HG02678 (cell line): Measurements from ENCODE around the gene RBM19.

Source experiments
- ATAC-seq: cut with Tn5 transposase; IDR thresholded peaks from one replicate; pipeline ENCODE4 v1.9.1; 2021; ENCODE audit warnings: mild to moderate bottlenecking, moderate library complexity; ENCODE audit not compliant: unreplicated experiment

Gene RBM19

DNA sequence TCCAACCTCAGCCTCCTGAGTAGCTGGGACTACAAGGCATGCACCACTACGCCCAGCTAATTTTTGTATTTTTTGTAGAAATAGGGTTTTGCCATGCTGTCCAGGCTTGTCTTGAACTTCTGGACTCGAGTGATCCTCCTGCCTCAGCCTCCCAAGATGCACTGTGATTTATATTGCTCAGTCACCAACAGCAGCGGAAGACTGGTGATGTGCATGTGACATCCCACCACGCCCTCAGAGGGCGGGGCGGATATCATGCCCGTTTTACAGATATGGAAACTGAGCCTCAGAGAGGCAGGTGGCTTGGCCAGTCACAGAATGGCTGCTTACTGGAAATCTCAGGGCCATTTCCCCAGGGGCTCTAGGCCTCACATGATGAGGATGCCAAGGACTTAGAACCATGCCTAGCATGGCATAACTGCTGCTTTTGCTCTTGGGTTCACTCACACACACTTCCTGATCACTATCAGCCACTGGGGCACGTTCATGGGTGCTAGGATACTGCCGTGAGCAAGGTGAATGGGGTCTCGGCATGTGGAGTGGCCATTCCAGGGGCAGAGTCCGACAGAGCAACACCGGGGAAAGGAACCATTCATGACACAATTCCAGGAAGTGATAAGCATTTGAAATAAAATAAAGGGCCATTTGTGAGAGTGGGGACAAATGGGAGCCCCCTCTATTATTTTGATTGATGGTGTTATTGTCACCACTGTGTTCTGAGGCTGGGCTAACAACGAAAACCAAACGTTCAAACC, 31.9 kb downstream of the RBM19 start:
- ATAC-seq, result no peak

DNA sequence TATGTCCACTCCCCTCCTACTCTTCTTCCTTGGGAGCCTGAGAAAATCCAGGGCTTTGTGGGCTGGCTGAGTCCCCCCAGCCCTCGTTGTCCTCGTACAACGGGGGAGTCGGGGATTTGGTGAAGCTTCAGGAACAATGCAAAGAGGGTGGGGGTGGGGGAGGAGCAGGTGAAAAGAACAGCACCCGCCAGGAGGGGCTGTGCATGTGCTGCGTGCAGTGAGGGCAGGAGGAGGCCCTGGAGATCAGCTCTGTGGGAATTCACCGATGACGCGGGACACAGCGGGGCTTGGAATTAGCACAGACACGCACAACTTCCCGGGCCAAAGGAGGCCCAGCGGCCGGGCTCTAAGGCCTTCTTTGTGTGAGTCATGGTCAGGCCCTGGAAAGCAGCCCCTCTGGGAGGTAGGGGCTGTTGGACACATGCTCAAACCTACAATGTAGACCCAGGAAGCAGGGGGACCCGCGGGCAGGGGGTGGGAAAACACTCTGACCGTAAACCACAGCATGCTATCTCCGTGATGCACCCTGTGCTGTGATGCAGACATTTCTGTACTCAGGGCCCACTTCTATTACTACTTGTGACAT, 32.8 kb downstream of the RBM19 start:
- no peak for ATAC-seq

DNA sequence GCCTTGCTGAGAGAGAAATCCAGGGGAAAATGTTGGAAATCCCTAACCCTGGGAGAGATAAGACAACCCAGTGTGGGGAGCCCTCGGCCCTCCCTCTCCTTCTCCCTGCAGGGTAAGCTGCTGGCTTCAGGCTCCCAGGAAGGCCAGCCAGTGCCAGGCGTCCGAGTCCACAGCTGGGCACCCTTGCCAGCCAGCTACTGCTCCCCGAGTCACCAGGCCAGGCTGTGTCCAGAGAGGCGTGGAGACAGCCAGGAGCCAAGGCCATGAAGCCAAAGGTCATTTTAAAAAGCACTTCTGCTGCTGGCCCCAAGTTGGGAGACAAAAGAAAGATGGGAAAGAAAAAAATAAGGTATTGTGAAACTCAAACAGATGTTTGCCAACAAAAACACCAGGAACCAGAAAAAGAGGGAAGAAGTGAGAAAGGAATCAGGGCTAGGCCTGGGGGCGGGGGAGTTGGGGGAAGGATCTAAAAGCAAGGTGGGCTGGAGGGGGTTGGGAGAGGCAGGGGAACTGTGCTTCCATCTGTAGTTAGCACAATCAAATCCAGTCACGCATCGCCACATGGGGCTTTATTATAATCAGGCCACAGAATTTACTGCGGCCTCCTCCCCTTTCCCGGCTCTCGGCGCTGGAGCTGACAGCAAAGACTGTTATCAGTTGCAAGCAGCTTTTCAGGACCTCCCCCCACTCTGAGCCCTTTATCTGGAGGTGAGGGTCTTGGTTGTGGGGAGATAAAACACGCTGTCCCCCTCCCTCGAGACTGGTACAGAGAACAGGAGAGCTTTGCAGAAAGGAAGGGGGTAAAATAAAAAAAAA, 33.5 kb downstream of the RBM19 start:
- ATAC-seq, result no peak

DNA sequence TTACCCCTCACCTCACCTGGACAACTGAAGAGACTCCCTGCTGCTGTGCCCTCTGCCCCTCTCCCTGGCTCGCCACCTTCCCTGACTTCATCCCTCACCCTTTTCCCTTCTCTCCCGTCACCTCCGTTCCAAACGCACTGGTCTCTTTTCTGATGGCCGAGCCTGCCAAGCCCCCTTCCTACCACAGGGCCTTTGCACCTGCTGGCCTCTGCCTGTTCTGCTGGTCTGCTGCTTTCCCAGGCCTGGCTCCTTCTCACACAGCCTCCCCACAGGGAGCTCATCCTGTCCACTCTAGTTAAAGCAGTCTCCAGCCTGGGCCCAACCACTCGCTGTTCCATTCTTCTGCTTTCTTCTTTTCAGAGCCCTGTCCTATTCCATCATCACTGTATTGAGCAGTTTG, 34.6 kb downstream of the RBM19 start:
- no peak for ATAC-seq

DNA sequence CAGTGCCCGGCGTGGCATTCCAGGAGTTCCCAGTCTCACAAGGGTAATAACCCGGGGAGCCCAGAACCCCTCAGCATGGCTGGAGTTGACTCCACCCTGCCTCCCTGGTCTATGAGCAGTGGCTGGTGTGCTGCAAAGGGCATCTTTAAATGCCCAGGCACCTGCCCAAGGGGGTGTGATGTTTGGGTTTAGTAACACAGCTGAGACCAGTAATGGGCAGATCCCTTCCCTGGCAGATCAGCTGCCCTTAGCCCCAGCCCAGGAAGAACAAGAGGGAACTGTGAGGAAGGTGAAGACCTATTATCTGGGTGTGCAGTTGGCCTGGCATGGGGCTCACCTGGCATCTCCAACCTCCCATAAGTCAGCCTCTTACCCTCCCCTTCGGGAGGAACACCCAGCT, 35.9 kb downstream of the RBM19 start:
- no peak for ATAC-seq

DNA sequence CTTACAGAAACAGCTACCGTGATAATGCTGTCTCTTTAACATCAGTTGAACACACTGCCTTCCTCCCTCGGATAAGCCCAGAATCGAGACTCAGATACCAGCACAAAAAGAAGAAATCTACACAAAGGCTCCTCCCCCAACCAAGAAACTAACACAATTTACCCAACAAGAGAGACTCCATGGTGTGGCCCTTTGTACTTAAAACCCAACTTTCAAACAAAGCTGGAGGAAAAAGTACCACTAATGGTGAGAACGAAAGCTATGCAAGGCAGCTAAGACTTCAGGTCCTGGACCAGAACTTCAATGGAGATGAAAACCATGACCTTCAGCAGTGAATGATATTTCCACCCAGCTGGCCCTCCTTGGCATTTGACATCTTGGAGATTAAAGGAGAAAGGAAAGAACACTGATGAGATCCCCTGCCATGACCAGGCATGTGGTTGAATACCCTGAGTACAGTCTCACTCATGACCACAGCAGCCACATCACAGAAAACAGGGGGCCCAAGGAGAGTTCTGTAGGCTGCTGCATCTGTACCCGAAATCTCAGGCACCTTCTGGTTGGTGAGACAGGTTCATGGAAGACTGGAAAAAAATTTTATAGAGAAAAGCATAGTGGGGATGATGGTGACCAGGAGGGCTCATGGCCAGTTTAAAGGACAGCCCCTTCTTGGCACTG, 36.7 kb downstream of the RBM19 start:
- no peak for ATAC-seq

DNA sequence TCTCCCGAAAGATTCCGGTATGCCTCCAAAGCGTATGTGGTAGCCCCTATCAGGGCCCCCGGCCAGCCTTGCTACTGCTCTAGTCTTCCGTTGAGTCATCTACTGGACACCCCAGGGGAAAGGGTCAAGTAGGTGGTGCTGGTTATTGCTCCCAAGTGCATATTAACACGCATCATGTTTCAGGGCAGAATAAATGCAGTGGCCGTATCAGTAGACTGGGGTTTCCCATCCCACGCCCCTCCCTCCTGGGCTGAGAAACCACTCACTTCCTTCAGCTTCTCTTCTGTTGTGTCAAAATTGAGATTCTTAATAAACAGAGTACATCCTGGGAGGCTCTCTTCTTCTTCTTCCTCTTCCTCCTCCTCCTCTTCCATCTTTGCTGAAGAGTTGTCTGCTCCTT, 39.3 kb downstream of the RBM19 start:
- ATAC-seq, result no peak

DNA sequence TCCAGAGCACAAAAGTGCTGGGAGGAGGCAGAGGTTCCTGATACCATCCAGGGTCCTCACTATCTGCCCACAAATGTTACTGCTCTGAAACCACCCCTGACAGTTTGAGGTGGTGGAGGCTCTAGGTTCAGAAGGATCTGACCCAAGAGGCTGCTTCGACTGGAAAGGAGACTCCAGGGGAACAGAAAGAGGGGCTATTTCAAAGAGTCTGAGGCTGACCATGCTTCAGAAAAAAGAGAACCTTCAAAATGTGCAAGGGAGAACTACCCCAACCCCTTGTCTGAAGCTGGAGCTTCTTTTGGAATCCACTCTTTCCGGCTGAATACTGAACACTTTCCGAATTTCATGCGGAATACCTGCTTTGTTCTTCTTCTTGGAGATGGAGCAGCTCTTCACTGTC, 41.8 kb downstream of the RBM19 start:
- no peak for ATAC-seq

DNA sequence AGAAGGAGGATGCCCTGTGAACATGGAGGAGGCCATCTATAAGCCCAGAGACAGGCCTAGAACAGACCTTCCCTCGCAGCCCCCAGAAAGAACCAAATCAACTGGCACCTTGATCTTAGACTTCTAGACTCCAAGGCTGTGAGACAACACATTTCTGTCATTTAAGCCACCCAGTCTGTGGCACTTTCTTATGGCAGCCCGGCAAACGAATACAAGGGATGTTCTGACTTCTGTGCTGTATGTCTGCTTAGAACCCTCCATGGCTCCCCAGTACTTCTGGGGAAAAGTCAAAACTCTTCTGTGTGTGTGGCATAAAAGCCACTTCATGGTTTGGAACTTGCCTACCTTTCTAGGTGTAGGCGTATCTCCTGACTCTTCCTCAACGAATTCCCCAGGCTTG, 42.9 kb downstream of the RBM19 start:
- ATAC-seq, result no peak

DNA sequence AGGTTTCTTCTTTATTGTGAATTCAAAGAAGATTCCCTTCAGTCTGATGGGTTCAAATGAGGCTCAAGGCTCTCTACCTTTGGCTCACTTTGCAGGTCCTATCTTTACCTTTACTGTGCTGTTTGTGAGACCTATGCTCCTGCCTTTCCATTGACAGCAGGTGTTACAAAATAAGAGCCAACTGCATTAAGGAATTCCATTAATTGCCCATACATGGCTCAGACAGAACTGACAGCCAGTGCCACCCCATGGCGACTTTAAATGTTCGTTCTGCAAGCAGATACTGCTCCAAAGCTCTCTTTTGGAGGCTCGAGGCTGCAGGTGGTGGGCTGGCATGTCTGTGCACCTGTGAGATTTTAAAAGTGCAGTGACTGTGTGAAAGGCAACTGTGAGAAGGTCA, 44.7 kb downstream of the RBM19 start:
- ATAC-seq, result no peak

DNA sequence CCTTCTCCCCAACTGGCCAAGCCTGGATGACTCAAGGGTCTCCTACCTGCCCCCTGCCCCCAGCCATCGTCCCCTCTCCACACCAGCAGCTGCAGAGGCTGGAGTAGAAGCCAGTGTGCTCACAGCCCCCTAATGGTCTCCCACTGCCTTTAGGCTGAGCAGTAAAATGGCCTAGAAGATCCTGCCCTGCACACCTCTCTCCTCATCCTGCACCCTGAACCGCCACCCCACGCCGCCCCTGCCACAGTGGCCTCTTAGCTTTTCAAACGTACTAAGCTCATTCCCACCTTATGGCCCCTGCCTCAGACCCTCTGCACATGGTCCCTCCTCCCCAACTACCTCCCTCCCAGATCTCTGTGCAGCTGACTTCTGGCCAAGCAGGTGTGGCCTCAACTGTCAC, 46.3 kb downstream of the RBM19 start:
- ATAC-seq, result no peak

DNA sequence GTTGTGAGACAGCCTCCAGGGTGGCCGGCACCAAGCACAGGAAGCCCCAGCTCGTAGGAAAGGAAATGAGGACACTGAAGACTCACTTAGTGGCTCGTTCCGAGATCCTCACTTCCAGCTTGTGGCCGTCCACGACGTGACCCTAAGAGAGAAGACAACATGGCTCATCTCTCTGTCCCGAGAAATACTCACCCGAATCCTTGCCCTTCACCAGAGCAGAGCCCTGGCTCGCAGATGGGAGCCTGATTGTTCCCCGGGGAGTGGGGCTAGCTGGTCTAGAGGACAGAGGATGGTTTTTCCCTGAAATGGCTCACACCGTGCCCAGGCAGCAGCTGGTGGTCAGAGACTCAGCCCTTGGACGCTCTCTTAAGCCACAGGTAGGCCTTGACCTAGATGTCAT, 47.8 kb downstream of the RBM19 start:
- ATAC-seq, result no peak

DNA sequence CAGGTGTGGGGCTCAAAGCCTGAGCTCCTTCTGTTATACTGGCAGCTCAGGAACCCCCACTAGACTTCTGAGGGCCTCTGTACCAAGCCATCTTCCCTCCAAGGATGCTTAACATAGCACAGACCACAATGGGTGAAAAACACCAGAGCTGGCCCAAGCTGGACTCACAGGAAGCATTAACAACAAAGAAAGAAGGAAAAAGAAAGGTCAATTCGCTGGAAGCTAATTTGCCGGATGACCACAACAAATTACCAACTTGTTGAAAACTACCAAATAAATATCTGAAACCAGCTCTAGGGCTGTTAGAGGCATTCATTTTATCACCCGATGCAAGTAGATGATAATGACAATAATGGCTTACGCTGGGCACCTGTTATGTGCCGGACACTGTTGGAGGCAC, 48.7 kb downstream of the RBM19 start:
- no peak for ATAC-seq

DNA sequence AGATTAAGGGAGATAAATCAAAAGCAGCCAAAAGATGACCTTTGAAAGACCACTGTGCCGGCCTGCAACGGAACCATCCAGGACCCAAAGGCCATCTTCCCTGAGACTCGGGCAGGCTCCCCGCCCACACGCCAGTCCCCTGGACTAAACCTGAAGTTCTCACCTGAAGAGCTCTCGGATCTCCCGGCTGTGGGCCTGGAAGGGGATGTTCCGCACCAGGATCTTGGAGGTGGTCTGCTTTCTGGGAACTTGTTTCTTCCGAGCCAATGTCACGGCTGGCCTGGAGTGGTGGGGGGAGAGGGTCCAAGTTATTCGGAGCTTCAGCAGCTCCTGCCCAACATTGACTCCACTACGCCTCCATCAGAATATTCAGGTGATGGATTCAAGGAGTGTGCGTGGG, 51.3 kb downstream of the RBM19 start:
- no peak for ATAC-seq

DNA sequence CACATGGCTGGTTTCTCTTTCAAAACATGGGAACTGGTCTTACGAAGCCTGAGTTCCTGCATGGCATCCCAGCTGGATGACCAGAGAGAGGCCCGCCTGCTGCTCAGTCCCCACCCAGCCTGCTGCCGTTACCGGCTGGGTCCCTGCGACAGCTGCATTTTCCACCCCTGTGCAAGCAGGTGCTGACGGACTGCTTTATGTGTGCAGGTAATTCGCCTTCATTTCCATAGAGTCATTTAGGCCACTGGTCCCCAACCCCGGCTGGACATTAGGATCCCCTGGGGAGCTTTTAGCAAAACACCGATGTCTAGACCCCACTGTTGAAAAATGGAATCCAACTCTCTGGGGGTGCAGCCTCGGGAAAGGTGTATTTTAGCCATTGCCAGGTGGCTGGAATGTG, 51.9 kb downstream of the RBM19 start:
- ATAC-seq, result no peak

DNA sequence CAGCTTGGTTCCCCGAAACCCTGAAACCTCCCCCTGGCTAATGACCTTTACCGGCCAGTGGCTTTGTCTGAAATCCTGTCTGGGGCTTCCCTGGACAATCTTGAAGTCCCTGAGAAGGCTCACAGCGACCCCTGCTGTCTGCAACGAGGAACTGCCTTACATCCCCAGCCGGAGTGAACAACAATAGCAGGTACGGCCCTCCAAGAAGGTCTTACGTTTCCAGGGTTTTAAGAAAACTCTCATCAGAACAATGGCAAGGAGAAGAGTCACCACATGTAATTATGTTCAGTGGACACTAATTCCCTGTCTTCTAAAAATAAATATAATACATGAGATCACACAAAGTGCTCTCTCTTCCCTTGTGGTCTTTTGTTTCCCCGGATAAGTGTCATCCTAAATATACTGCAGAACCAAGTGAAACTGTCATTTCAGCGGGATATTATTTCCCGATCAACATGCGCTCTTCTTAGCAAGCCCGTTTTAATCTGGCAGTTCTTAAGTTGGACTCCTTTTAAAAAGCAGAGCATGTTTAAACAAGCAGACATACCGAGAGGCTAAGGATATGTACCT, 53.3 kb downstream of the RBM19 start:
- ATAC-seq, result no peak

DNA sequence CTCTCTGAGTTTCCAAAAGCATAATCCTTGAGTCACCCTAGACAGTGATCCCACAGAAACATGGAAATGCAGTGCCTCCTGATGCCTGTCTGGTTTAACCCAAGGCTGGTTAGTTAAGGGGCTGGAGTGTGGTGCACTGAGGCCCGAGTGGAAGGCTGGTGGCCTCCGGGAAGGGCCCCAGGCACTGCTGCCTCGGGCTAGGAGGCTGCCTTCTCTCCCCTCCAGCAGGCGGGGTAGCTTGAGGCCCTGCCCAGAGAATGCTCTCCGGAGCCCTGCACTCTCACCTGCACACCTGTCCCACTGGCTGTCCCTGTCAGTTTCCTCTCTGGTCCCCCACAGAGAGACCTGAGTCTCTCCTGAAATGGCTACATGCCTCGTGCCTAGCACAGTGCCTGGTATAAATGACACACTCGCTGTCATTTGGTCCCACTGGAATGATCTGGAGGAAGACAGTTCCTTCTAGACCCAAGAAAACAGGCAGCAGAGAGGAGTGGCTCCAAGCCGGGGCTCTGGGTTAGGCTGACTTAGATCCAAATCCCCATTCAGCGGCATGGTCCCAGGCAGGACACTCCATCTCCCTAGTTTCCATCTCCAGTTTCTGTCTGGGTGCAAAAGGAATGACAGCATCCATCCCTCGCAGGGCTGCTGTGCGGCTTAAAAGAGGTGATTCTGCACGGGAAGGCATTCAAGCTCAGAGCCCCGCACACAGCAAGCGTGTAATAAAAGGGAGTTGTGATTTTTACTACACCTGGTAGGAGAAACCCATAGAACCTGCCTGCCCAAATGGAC, 54.0 kb downstream of the RBM19 start:
- no peak for ATAC-seq

DNA sequence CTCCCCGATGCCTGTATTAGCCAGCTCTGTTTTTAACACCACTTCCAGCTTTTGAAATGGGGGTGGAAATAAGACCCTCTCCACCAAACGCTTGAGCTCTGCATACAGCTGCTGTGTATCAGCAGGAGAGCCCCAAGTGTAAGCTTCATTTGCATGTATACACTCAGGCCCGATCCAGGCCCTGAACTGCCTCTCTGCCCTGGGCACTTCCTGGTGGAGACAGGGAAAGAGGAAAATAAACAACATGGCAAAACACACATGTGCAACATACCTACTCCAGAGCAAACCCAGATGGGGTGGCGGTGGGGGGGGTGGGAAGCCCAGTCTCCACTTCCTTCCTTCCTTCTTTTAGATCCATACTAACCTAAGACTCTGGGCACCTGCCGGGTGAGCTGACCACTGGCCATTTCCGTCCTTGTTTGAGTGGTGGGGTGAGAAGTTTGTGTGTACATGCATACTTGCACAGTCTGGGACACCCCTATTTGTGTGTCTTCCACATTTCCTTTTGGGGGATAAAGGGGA, 55.3 kb downstream of the RBM19 start:
- ATAC-seq, result no peak

DNA sequence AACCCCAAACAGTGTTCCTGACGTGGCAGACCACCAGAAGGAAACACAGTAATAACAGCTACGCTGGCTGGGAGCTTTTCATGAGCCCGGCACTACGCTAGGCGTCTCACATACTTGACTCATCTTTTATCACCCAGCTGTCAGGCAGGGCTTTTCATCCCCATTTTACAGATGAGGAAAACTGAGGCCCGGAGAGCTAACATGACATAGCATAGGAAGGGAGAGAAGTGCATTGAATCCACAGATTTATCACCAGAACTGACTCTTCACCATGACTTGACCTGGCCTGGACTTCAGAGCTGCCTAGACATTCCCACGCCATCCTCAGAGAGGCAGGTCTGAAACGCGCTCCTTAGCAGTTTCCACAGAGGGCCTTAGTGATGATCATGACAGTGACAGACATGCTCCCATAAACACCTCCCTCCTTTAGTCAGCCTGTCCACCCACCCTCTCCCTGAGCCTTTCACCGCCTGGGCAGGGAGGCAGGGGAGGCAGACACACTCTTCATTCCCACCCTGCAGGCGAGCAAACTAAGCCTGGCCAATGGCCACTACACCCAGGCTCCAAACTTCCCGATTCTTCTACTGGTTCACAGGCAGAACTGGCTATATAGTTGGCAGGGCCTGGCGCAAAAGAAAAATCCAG, 56.2 kb downstream of the RBM19 start:
- no peak for ATAC-seq
